Activated T-cell treated with anti-CD3 and anti-CD28 coated beads, Interleukin-2, amount 50 U/mL, for 4 hours (primary cell): ENCODE measurements around the gene CD209. TPM values are rescaled to one million over a fixed set of nuclear protein-coding genes. Genes with fewer than 3 reads are reported as not detected.

Experiments used
- ATAC-seq, 2 donors: fragments of 200-7000 bp; cut with Tn5 transposase; one replicate each; pipeline ENCODE4 v1.10.0; 2021
- DNase-seq: peaks from one replicate; pipeline ENCODE4 v3.0.0-alpha.2; 2020
- H3K27me3 Mint-ChIP-seq: one replicate; pipeline ENCODE4 v1.8.0; 2021; ENCODE audit warnings: low read depth, mixed read lengths
- H3K36me3 Mint-ChIP-seq: one replicate; pipeline ENCODE4 v1.8.0; 2022; ENCODE audit warnings: mixed read lengths; ENCODE audit not compliant: insufficient read depth
- H3K4me1 Mint-ChIP-seq: one replicate; pipeline ENCODE4 v1.8.0; 2021; ENCODE audit warnings: low read depth, mixed read lengths
- H3K4me3 Mint-ChIP-seq: one replicate; pipeline ENCODE4 v1.8.0; 2021; ENCODE audit warnings: mild to moderate bottlenecking, moderate library complexity, mixed read lengths
- H3K9me3 Mint-ChIP-seq: one replicate; pipeline ENCODE4 v1.8.0; 2021; ENCODE audit warnings: mixed read lengths
- total RNA-seq, 3 donors: library from RNA; stranded (reverse); gene quantifications; one replicate each; pipeline ENCODE4 v1.2.1, GENCODE V29; 2021

CD209 gene
- total RNA-seq, 3 donors from 2014 or later = not detected

- no peaks in the 10 kb centered on the region for H3K36me3 Mint-ChIP-seq
- ATAC-seq = no peak
- no peak for DNase-seq
- H3K4me1 Mint-ChIP-seq = peaks cover 16% of the 10 kb centered on the region
- H3K4me3 Mint-ChIP-seq = no peak overlapping the region
- peaks cover 5% of the 10 kb centered on the region for H3K9me3 Mint-ChIP-seq
- H3K27me3 Mint-ChIP-seq = no peaks in the 10 kb centered on the region
These were observed 28.7 kb downstream of the CD209 start for GRCh38 chr19:7718668-7719067.

- no peak for ATAC-seq
- no peaks in the 10 kb centered on the region for H3K27me3 Mint-ChIP-seq
- H3K36me3 Mint-ChIP-seq = no peaks in the 10 kb centered on the region
- DNase-seq = no peak
- no peak overlapping the region for H3K4me3 Mint-ChIP-seq
- H3K9me3 Mint-ChIP-seq = peaks cover 5% of the 10 kb centered on the region
- peaks cover 16% of the 10 kb centered on the region for H3K4me1 Mint-ChIP-seq
These were observed 30.6 kb downstream of the CD209 start for GRCh38 chr19:7716762-7717161.

DNA sequence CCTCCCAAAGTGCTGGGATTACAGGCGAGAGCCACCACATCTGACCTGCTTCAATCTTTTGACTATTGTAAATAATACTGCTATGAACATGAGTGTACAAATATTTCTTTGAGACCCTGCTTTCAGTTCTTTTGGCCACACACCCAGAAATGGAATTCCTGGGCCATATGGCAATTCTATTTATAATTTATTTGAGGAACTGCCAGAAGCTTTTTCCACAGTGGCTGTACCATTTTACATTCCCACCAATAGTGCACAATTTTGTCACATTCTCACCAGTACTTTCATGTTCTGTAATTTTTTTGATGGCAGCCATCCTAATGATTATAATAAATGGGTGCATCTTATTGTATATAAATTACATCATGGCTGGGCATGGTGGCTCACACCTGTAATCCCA is 31.7 kb downstream of the CD209 start:
- no peak overlapping the region for H3K4me3 Mint-ChIP-seq
- ATAC-seq (no peak), DNase-seq (no peak)
- H3K4me1 Mint-ChIP-seq = peaks cover 17% of the 10 kb centered on the region
- no peaks in the 10 kb centered on the region for H3K36me3 Mint-ChIP-seq
- no peaks in the 10 kb centered on the region for H3K27me3 Mint-ChIP-seq
- H3K9me3 Mint-ChIP-seq = peaks cover 5% of the 10 kb centered on the region

- Mint-ChIP-seq H3K27me3 (no peaks in the 10 kb centered on the region), H3K4me1 (peaks cover 35% of the 10 kb centered on the region), H3K9me3 (no peaks in the 10 kb centered on the region), H3K36me3 (no peaks in the 10 kb centered on the region), H3K4me3 (no peak overlapping the region)
- DNase-seq (no peak), ATAC-seq (no peak)
These were observed 36.7 kb downstream of the CD209 start for GRCh38 chr19:7710616-7711015.

DNA sequence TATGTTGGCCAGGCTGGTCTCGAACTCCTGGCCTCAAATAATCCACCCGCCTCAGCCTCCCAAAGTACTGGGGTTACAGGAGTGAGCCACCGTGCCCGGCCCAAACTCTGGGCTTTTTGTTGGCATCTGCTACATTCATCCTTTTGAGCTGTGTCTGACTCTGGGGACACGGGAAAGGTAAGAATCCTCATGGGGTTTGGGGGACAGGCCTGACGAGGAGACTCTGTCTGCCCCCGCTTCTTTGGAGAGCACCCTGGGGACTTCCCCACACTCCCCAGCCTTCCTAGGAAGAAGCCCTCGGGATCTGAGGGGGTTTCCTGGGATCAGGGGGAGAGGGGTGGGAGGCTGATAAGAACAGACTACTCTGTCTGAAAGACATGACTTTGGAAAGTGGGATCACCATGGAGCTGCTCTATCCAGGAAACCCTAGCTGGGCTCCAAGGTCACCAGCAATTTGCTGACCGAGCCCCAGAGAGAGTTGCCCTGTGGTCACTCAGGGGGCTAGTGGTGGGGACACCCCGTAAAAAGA is 37.3 kb downstream of the CD209 start:
- H3K4me3 Mint-ChIP-seq = no peak overlapping the region
- H3K27me3 Mint-ChIP-seq = no peaks in the 10 kb centered on the region
- H3K36me3 Mint-ChIP-seq = no peaks in the 10 kb centered on the region
- H3K9me3 Mint-ChIP-seq = no peaks in the 10 kb centered on the region
- H3K4me1 Mint-ChIP-seq = peaks cover 41% of the 10 kb centered on the region
- ATAC-seq = no peak
- DNase-seq = no peak

DNA sequence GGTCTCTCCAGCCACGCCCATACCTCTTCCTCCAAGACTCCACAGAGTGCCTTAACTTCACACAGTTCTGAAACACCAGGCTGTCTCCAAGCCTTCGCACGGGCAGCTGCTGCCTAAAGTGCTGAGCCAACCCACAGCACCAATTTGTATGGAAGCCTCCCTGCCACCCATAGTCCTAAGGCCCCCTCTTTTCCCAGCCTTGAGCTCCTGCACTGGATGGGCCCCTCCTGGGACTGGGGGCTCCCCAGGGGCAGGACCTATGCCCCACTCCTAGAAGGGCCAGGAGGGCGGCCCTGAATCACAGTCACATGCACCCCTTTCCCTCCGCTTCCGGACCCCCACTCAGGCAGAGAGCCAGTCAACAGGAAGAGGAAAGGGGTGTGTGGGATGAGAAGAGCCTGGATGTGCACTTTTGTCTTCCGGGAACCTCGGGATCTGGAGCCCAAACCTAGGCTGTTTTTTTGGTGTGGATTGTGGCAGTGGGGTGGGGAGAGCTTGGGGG is 40.3 kb downstream of the CD209 start:
- Mint-ChIP-seq H3K9me3 (no peaks in the 10 kb centered on the region), H3K4me1 (peaks cover 58% of the 10 kb centered on the region), H3K36me3 (no peaks in the 10 kb centered on the region), H3K4me3 (peak overlapping the region; percentile 69), H3K27me3 (no peaks in the 10 kb centered on the region)
- ATAC-seq = no peak
- DNase-seq = no peak

GRCh38 chr19:7706188-7706954 is 41.0 kb downstream of the CD209 start:
- H3K4me1 Mint-ChIP-seq = peaks cover 58% of the 10 kb centered on the region
- ATAC-seq (no peak), DNase-seq (no peak)
- no peaks in the 10 kb centered on the region for H3K36me3 Mint-ChIP-seq
- H3K9me3 Mint-ChIP-seq = no peaks in the 10 kb centered on the region
- no peaks in the 10 kb centered on the region for H3K27me3 Mint-ChIP-seq
- peak overlapping the region; percentile 69 for H3K4me3 Mint-ChIP-seq

DNA sequence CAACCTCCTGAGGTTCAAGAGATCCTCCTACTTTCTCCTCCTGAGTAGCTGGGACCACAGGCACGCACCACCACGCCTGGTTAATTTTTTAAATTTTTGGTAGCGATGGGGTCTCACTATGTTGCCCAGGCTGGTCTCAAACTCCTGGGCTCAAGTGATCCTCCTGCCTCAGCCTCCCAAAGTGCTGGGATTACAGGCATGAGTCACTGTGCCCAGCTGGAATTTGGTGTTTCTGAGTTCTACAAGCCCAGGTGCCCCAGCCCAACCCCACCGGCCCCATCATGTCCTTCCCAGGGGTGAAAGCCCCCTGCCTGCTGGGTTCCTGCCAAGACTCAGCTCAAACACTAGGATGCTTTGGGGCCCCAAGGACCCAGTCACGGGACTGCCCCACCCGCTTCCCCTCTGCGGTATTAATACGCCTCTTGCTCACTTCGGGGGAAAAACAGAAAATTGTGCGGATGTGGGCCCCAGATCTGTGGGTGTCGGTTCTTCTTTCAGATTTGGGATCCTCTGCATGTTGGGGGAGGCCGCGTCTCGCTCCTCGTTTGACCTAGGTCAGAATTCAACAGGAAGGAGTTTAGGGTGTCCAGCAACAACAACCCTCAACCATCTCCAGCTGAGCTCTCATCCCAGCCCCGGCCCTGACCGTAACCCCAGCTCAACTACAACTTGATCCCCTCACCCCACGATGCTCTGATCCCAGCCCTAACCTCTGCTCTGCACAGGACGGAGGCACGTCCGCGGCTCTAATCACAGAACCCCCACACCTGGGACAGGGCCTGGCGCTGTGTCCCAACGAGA is 41.7 kb downstream of the CD209 start:
- no peaks in the 10 kb centered on the region for H3K27me3 Mint-ChIP-seq
- H3K9me3 Mint-ChIP-seq = no peaks in the 10 kb centered on the region
- H3K4me1 Mint-ChIP-seq = peaks cover 56% of the 10 kb centered on the region
- peak; percentile 64 for DNase-seq
- H3K4me3 Mint-ChIP-seq = peak overlapping the region; percentile 69
- H3K36me3 Mint-ChIP-seq = no peaks in the 10 kb centered on the region
- ATAC-seq = peak; percentile 92 to 94

GRCh38 chr19:7704280-7705060 is 42.9 kb downstream of the CD209 start:
- no peaks in the 10 kb centered on the region for H3K36me3 Mint-ChIP-seq
- DNase-seq (no peak), ATAC-seq (no peak)
- peaks cover 3% of the 10 kb centered on the region for H3K27me3 Mint-ChIP-seq
- H3K4me1 Mint-ChIP-seq = peaks cover 60% of the 10 kb centered on the region
- no peak overlapping the region for H3K4me3 Mint-ChIP-seq
- no peaks in the 10 kb centered on the region for H3K9me3 Mint-ChIP-seq

GRCh38 chr19:7703332-7703731 is 44.0 kb downstream of the CD209 start:
- DNase-seq (no peak), ATAC-seq (no peak)
- H3K9me3 Mint-ChIP-seq = no peaks in the 10 kb centered on the region
- peaks cover 7% of the 10 kb centered on the region for H3K27me3 Mint-ChIP-seq
- H3K4me1 Mint-ChIP-seq = peaks cover 62% of the 10 kb centered on the region
- no peaks in the 10 kb centered on the region for H3K36me3 Mint-ChIP-seq
- H3K4me3 Mint-ChIP-seq = no peak overlapping the region

DNA sequence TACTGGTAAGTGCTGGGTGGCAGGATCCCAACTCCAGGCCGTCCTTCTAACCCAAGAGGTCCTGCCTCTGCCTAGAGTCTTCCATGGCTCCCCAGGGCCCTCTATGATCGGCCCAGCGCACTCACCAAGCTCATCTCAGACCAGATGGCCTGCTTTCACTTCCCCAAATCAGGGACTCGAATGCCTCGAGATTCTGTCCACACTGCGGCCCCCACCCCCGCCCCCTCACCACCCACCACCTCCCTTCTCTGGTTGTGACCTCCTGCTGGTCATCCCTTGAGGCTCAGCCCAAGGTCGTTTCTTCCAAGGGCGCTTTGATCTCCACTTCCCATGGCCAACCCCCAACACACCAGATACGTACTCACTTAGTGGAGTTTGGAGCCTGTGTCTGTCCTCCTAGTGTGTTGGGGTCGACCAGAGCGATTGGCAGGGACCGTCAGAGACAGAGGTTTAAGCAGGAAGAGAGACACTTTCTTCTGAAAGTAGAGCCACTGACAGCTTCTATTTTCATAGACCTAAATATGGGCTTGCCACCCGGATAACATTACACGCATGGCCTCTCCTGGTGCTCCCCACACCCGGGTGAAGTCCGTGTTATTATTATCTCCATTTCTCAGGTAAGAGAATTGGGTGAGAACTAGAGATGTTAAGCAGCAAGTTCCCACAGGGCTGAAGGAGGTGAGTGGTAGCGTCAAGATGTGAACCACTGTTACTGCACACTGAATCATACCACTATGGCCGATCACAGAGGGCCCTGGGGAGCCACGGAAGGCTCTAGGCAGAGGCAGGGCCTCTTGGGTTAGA is 45.5 kb downstream of the CD209 start, which contains the start of gene FCER2:
FCER2 (minus strand) TSS at position 478 of the 804 bp plus-strand sequence. CDS start 2,371 bp downstream, outside the sequence.
- no peak for DNase-seq
- peak within 1 kb of the TSS; percentile 47 for H3K4me3 Mint-ChIP-seq
- no peaks in the 10 kb centered on the region for H3K36me3 Mint-ChIP-seq
- no peaks in the 10 kb centered on the region for H3K9me3 Mint-ChIP-seq
- H3K4me1 Mint-ChIP-seq = peaks cover 55% of the 10 kb centered on the region
- peaks cover 7% of the 10 kb centered on the region for H3K27me3 Mint-ChIP-seq
- no peak for ATAC-seq

GRCh38 chr19:7701049-7701653 is 46.2 kb downstream of the CD209 start:
- DNase-seq = no peak
- ATAC-seq = no peak

More at GRCh38 chr19:7701049-7701653, 46.2 kb downstream of the CD209 start:
- no peaks in the 10 kb centered on the region for H3K36me3 Mint-ChIP-seq
- H3K9me3 Mint-ChIP-seq = no peaks in the 10 kb centered on the region
- peaks cover 51% of the 10 kb centered on the region for H3K4me1 Mint-ChIP-seq
- peak overlapping the region; percentile 47 for H3K4me3 Mint-ChIP-seq
- H3K27me3 Mint-ChIP-seq = peaks cover 9% of the 10 kb centered on the region
